DND-41 (cell line): Measurements from ENCODE around the gene ARNT2.

Source experiments
- ATAC-seq: fragments of 200-7000 bp; cut with Tn5 transposase; 3 replicates; pipeline ENCODE4 v1.9.1; 2021; ENCODE audit warnings: low read depth; ENCODE audit not compliant: insufficient read depth
- DNase-seq: peaks from one replicate; pipeline ENCODE4 v3.0.0-alpha.2; 2020
- H2AFZ ChIP-seq: 2 replicates; pipeline ENCODE4 v1.6.0; 2012; ENCODE audit warnings: low read depth, low read length
- H3K27ac ChIP-seq: 2 replicates; pipeline ENCODE4 v1.5.1; 2012; ENCODE audit warnings: low read length, inconsistent platforms
- H3K27me3 ChIP-seq: fragments of 200-600 bp; sonication (generic); 2 replicates; pipeline ENCODE4 v1.6.0; 2012; ENCODE audit warnings: low read length, mild to moderate bottlenecking, inconsistent platforms; ENCODE audit not compliant: insufficient read depth, poor library complexity
- H3K36me3 ChIP-seq: 2 replicates; pipeline ENCODE4 v1.5.1; 2012; ENCODE audit warnings: low read length, inconsistent platforms; ENCODE audit not compliant: insufficient read depth
- H3K4me1 ChIP-seq: 2 replicates; pipeline ENCODE4 v1.5.1; 2012; ENCODE audit warnings: mild to moderate bottlenecking, low read length; ENCODE audit not compliant: insufficient read depth
- H3K4me2 ChIP-seq: 2 replicates; pipeline ENCODE4 v1.6.0; 2012; ENCODE audit warnings: mild to moderate bottlenecking, moderate library complexity, low read length, inconsistent platforms; ENCODE audit not compliant: insufficient read depth
- H3K4me3 ChIP-seq, 2 experiments: fragments of 200-600 bp in 1 of 2; shearing (Covaris generic) in 1 of 2; 2 replicates each; pipeline ENCODE4 v1.5.1; 2012 to 2016; ENCODE audit warnings: inconsistent platforms in 2 of 2, low read length in 2 of 2, mild to moderate bottlenecking in 2 of 2, low read depth in 1 of 2, moderate library complexity in 1 of 2
- H3K79me2 ChIP-seq: 2 replicates; pipeline ENCODE4 v1.6.0; 2012; ENCODE audit warnings: low read length, inconsistent platforms; ENCODE audit not compliant: insufficient read depth
- H3K9ac ChIP-seq: 2 replicates; pipeline ENCODE4 v1.6.0; 2012; ENCODE audit warnings: low read depth, mild to moderate bottlenecking, inconsistent platforms, low read length, moderate library complexity
- H3K9me3 ChIP-seq: 2 replicates; pipeline ENCODE4 v1.5.1; 2012; ENCODE audit warnings: low read length, moderate library complexity, mild to moderate bottlenecking, inconsistent platforms; ENCODE audit not compliant: insufficient read depth, severe bottlenecking
- H4K20me1 ChIP-seq: 2 replicates; pipeline ENCODE4 v1.6.0; 2012; ENCODE audit warnings: low read length; ENCODE audit not compliant: insufficient read depth
- CTCF ChIP-seq: IDR thresholded peaks from 2 replicates; pipeline ENCODE4 v1.5.1; 2012; ENCODE audit warnings: borderline replicate concordance, low read length, moderate library complexity, mild to moderate bottlenecking; ENCODE audit not compliant: poor library complexity, severe bottlenecking; ENCODE audit errors: extremely low read depth
- EZH2 ChIP-seq: IDR thresholded peaks from 3 replicates; pipeline ENCODE4 v1.6.1; 2012; ENCODE audit warnings: borderline replicate concordance, low read depth, mild to moderate bottlenecking, moderate library complexity, low read length, inconsistent platforms; ENCODE audit not compliant: severe bottlenecking

Gene ARNT2

DNA sequence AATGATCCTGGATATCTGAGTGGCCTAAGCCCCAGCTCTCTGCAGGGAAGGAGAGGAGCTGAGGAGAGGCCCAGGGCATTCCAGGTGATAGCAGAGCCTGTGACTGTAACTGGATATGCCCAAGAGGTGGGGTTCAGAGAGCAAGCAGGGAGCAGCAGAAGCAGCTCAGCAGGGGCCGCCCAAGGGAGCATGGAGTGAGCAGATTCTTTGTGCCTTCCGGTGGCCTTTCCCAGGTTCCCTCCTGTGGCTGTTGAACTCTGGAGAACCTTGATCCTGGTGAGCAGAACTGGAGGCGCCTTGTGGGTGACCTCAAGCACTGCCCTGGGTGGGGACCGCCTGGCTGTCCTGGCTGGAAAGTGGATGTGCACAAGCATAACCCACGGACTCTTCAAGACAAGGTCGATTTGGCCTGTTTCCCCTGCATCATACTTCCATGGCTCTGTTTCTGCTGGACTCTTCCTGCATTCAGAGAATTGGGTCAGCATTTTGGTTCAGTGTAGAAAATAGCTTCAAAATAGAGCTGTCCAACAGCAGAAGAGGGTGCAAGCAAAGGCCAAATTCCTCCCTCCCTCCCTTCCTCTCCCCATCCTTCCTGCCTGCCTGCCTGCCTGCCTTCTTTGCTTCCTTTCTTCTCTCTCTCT is 76.1 kb downstream of the ARNT2 start:
- Histone ChIP-seq H3K36me3 (no peaks in the 10 kb centered on the region), H4K20me1 (no peaks in the 10 kb centered on the region), H3K9ac (no peak overlapping the region), H3K79me2 (no peaks in the 10 kb centered on the region), H2AFZ (no peak overlapping the region), H3K4me1 (no peaks in the 10 kb centered on the region), H3K4me3 (no peak overlapping the region), H3K9me3 (no peaks in the 10 kb centered on the region), H3K4me2 (no peak overlapping the region), H3K27me3 (no peaks in the 10 kb centered on the region), H3K27ac (no peak overlapping the region)
- TF ChIP-seq EZH2 (no peak), CTCF (no peak)
- DNase-seq (no peak), ATAC-seq (no peak)

GRCh38 chr15:80480909-80481308 is 76.7 kb downstream of the ARNT2 start:
- H3K79me2 ChIP-seq, result no peaks in the 10 kb centered on the region
- H3K27ac ChIP-seq, result no peak overlapping the region
- no peak overlapping the region for H3K9ac ChIP-seq

GRCh38 chr15:80482696-80483095 is 78.5 kb downstream of the ARNT2 start:
- Histone ChIP-seq H3K4me1 (no peaks in the 10 kb centered on the region), H3K27me3 (no peaks in the 10 kb centered on the region), H2AFZ (no peak overlapping the region), H3K9ac (no peak overlapping the region), H3K79me2 (no peaks in the 10 kb centered on the region), H3K9me3 (no peaks in the 10 kb centered on the region), H3K36me3 (no peaks in the 10 kb centered on the region), H3K4me2 (no peak overlapping the region), H4K20me1 (no peaks in the 10 kb centered on the region), H3K4me3 (no peak overlapping the region), H3K27ac (no peak overlapping the region)
- TF ChIP-seq CTCF (no peak), EZH2 (no peak)
- ATAC-seq (no peak), DNase-seq (no peak)

More at GRCh38 chr15:80480909-80481308, 76.7 kb downstream of the ARNT2 start:
- no peak overlapping the region for H3K4me3 ChIP-seq
- no peak for ATAC-seq
- H3K27me3 ChIP-seq, result no peaks in the 10 kb centered on the region
- H4K20me1 ChIP-seq, result no peaks in the 10 kb centered on the region
- no peaks in the 10 kb centered on the region for H3K9me3 ChIP-seq
- H3K4me2 ChIP-seq, result no peak overlapping the region
- TF ChIP-seq EZH2 (no peak), CTCF (no peak)
- H3K36me3 ChIP-seq, result no peaks in the 10 kb centered on the region
- H3K4me1 ChIP-seq, result no peaks in the 10 kb centered on the region
- no peak overlapping the region for H2AFZ ChIP-seq
- no peak for DNase-seq
